Fibroblast of skin of right biceps (primary cell): ENCODE results near the gene ZNF28.
"Not testable (repeated sequence)": the region's sequence is repeated elsewhere in the genome, so short reads cannot be mapped to it uniquely, and the experiment has no call there.

Source experiments
- DNase-seq: peaks from one replicate; pipeline ENCODE4 v3.0.0-alpha.2; 2013

The ZNF28 gene

GRCh38 chr19:52821204-52821960 is at the start of gene ZNF28:
Gene ZNF28, minus strand, starts transcription at chr19:52821633. Its CDS starts 3,675 bp downstream, at chr19:52817958.
- peak; percentile 42 for DNase-seq

- not testable (repeated sequence) for DNase-seq
Measured at GRCh38 chr19:52868031-52868430, 46.6 kb upstream of the ZNF28 start.

- peak; percentile 61 for DNase-seq
Measured at GRCh38 chr19:52857378-52858191, 36.2 kb upstream of the ZNF28 start, which contains the start of gene ZNF468. Gene ZNF468, minus strand, starts transcription at chr19:52857619. Its CDS starts 3,347 bp downstream, at chr19:52854272.

GRCh38 chr19:52856540-52857377 is 35.3 kb upstream of the ZNF28 start:
- peak; percentile 7 for DNase-seq

- DNase-seq, result not testable (repeated sequence)
Measured at GRCh38 chr19:52847352-52847751, 25.9 kb upstream of the ZNF28 start.

GRCh38 chr19:52840825-52841465 is 19.5 kb upstream of the ZNF28 start:
- DNase-seq, result not testable (repeated sequence)

GRCh38 chr19:52834289-52834688 is 12.9 kb upstream of the ZNF28 start:
- DNase-seq, result not testable (repeated sequence)

- not testable (repeated sequence) for DNase-seq
Measured at GRCh38 chr19:52833541-52833940, 12.1 kb upstream of the ZNF28 start.

GRCh38 chr19:52829866-52830265 is 8.4 kb upstream of the ZNF28 start:
- DNase-seq, result not testable (repeated sequence)

GRCh38 chr19:52825765-52826164 is 4.3 kb upstream of the ZNF28 start:
- no peak for DNase-seq

- DNase-seq, result no peak
Measured at GRCh38 chr19:52823676-52824075, 2.2 kb upstream of the ZNF28 start.

GRCh38 chr19:52820472-52821203 is 795 bp downstream of the ZNF28 start:
- DNase-seq, result peak; percentile 12

- no peak for DNase-seq
Measured at GRCh38 chr19:52809801-52810200, 11.6 kb downstream of the ZNF28 start.

GRCh38 chr19:52799950-52800640 is 21.3 kb downstream of the ZNF28 start:
- DNase-seq, result not testable (repeated sequence)

- no peak for DNase-seq
Measured at GRCh38 chr19:52789440-52789839, 32.0 kb downstream of the ZNF28 start.

- DNase-seq, result peak; percentile 42
Measured at GRCh38 chr19:52786464-52787354, 34.7 kb downstream of the ZNF28 start, which contains the start of gene ZNF600. Gene ZNF600, minus strand, starts transcription at chr19:52786791. Its CDS starts 7,903 bp downstream, at chr19:52778888.

- DNase-seq, result no peak
Measured at GRCh38 chr19:52786078-52786463, 35.4 kb downstream of the ZNF28 start.

GRCh38 chr19:52785506-52785905 is 35.9 kb downstream of the ZNF28 start:
- no peak for DNase-seq

GRCh38 chr19:52782864-52783263 is 38.6 kb downstream of the ZNF28 start:
- DNase-seq, result not testable (repeated sequence)

- no peak for DNase-seq
Measured at GRCh38 chr19:52778811-52779210, 42.6 kb downstream of the ZNF28 start.
